A549 (cell line): ENCODE results near the gene ADK. TPM values are rescaled to one million over a fixed set of nuclear protein-coding genes. Genes with fewer than 3 reads are reported as not detected.

Experiments
- ATAC-seq, 2 experiments: fragments of 200-7000 bp in 1 of 2; fragments of >200 bp in 1 of 2; cut with Nextera tagmentation in 1 of 2; cut with Tn5 transposase in 1 of 2; 3 replicates each; pipeline versions ENCODE4 v1.8.0 to v1.9.1; 2018 to 2020; ENCODE audit warnings: mild to moderate bottlenecking in 1 of 2, moderate library complexity in 1 of 2
- CTCF ChIA-PET: fragments of 300-600 bp; sonication (Branson Sonifier 250); formaldehyde crosslinking; extraction: SDS; loops from one replicate; lab custom pipeline; 2021; ENCODE audit warnings: antibody characterized with exemption, inconsistent platforms; lab: Yijun Ruan, JAX
- POLR2A ChIA-PET: fragments of 350-600 bp; formaldehyde crosslinking; extraction: SDS; loops from one replicate; lab custom pipeline; 2021; ENCODE audit warnings: antibody characterized with exemption, inconsistent platforms; lab: Yijun Ruan, JAX
- DNase-seq, 2 experiments: peaks; one replicate each; pipeline versions ENCODE4 v3.0.0 to v3.0.0-alpha.2; 2011 to 2016; ENCODE audit warnings: low read depth in 1 of 2, low spot score in 1 of 2
- FAIRE-seq: peaks from 2 replicates; lab custom pipeline; 2011; peaks lifted over from hg19 to GRCh38; lab: Jason Lieb, UNC
- H3K27ac ChIP-seq, 2 experiments: fragments of >200 bp; sonication (Bioruptor Twin); formaldehyde crosslinking; 3 replicates each; pipeline ENCODE4 v1.5.1; 2016 to 2017
- H3K4me1 ChIP-seq: fragments of >200 bp; sonication (Bioruptor Twin); formaldehyde crosslinking; 3 replicates; pipeline ENCODE4 v1.6.1; 2016
- H3K4me2 ChIP-seq: fragments of >200 bp; sonication (Bioruptor Twin); formaldehyde crosslinking; 3 replicates; pipeline ENCODE4 v1.6.1; 2016
- H3K4me3 ChIP-seq: fragments of >200 bp; sonication (Bioruptor Twin); formaldehyde crosslinking; 3 replicates; pipeline ENCODE4 v1.5.1; 2016
- H3K9me3 ChIP-seq: fragments of >200 bp; sonication (Bioruptor Twin); formaldehyde crosslinking; 3 replicates; pipeline ENCODE4 v1.6.1; 2016
- ATOH8 ChIP-seq: fragments of 250-450 bp; sonication (Bioruptor Pico); IDR thresholded peaks from 2 replicates; pipeline ENCODE4 v1.5.0; 2020; ENCODE audit warnings: low read depth, mild to moderate bottlenecking, moderate library complexity
- BHLHE40 ChIP-seq: IDR thresholded peaks from 2 replicates; pipeline ENCODE4 v1.6.1; 2012; ENCODE audit warnings: low read depth, low read length, inconsistent platforms
- CTCF ChIP-seq: fragments of >200 bp; sonication (Bioruptor Twin); formaldehyde crosslinking; IDR thresholded peaks from 3 replicates; pipeline ENCODE4 v1.5.1; 2016
- EHF ChIP-seq: fragments of 250-450 bp; sonication (Bioruptor Pico); IDR thresholded peaks from 2 replicates; pipeline ENCODE4 v1.5.0; 2020; ENCODE audit warnings: mild to moderate bottlenecking
- ESRRA ChIP-seq: fragments of 150-350 bp; IDR thresholded peaks from 2 replicates; pipeline ENCODE4 v1.6.1; 2014; ENCODE audit warnings: mild to moderate bottlenecking, low read length, borderline replicate concordance
- FOSB ChIP-seq: fragments of 250-450 bp; sonication (Bioruptor Pico); IDR thresholded peaks from 2 replicates; pipeline ENCODE4 v1.5.0; 2020; ENCODE audit warnings: mild to moderate bottlenecking, moderate library complexity
- FOSL2 ChIP-seq, 2 experiments: fragments of 450-650 bp in 1 of 2; fragments of >200 bp in 1 of 2; sonication (Bioruptor Twin) in 1 of 2; formaldehyde crosslinking; IDR thresholded peaks; 2 replicates each; pipeline versions ENCODE4 v1.5.0 to v1.6.1; 2016 to 2020; ENCODE audit warnings: mild to moderate bottlenecking in 1 of 2, moderate library complexity in 1 of 2
- GATA3 ChIP-seq: IDR thresholded peaks from 2 replicates; pipeline ENCODE4 v1.6.1; 2012; ENCODE audit warnings: borderline replicate concordance
- HDAC2 ChIP-seq: fragments of 200-600 bp; sonication (generic); IDR thresholded peaks from 2 replicates; pipeline ENCODE4 v1.6.1; 2016
- HEYL ChIP-seq: fragments of 250-450 bp; sonication (Bioruptor Pico); IDR thresholded peaks from 2 replicates; pipeline ENCODE4 v1.8.0; 2021; ENCODE audit warnings: mild to moderate bottlenecking, moderate library complexity
- HOXB5 ChIP-seq: fragments of 250-450 bp; sonication (Bioruptor Pico); IDR thresholded peaks from 2 replicates; pipeline ENCODE4 v1.5.0; 2020; ENCODE audit warnings: mild to moderate bottlenecking, moderate library complexity
- KDM1A ChIP-seq: fragments of 200-600 bp; sonication (generic); IDR thresholded peaks from 2 replicates; pipeline ENCODE4 v1.6.1; 2016; ENCODE audit warnings: low read depth, mild to moderate bottlenecking
- MAFK ChIP-seq: fragments of 450-650 bp; IDR thresholded peaks from 2 replicates; pipeline ENCODE4 v1.6.1; 2014; ENCODE audit not compliant: partially characterized antibody
- NFE2L2 ChIP-seq: fragments of 150-350 bp; conservative IDR thresholded peaks from 2 replicates; pipeline ENCODE4 v1.6.1; 2014; ENCODE audit warnings: low read length
- POLR2AphosphoS2 ChIP-seq: conservative IDR thresholded peaks from 2 replicates; pipeline ENCODE4 v1.6.1; 2012; ENCODE audit warnings: low read length, improper control_type of control experiment, inconsistent platforms
- RARB ChIP-seq: fragments of 250-450 bp; sonication (Bioruptor Pico); IDR thresholded peaks from 2 replicates; pipeline ENCODE4 v1.8.0; 2021; ENCODE audit warnings: mild to moderate bottlenecking, moderate library complexity
- REST ChIP-seq: fragments of 200-600 bp; sonication (generic); IDR thresholded peaks from 2 replicates; pipeline ENCODE4 v1.6.1; 2016; ENCODE audit warnings: antibody characterized with exemption, mild to moderate bottlenecking, moderate library complexity
- SREBF2 ChIP-seq: fragments of 450-650 bp; IDR thresholded peaks from 2 replicates; pipeline ENCODE4 v1.6.1; 2014; ENCODE audit warnings: mild to moderate bottlenecking, moderate library complexity
- ZC3H11A ChIP-seq: fragments of 450-650 bp; IDR thresholded peaks from 2 replicates; pipeline ENCODE4 v1.6.1; 2014; ENCODE audit warnings: antibody characterized with exemption, mild to moderate bottlenecking
- WGBS: methylation state at CpG from one replicate; pipeline ENCODE4 v1.1.6; 2017; ENCODE audit errors: missing lambda C conversion rate; 5-methylcytosine and 5-hydroxymethylcytosine counted together
- polyA plus RNA-seq, 4 experiments: library from polyadenylated mRNA; depleted of rRNA in 3 of 4; stranded (reverse); fragments of >200 nt; fragmentation: RNase III in 1 of 4; extraction: RNeasy Plus Mini Kit Qiagen cat#74134 plus additional on column Dnase treatment in 1 of 4; gene quantifications; 2 replicates in 3 of 4; 3 replicates in 1 of 4; pipeline ENCODE4 v1.2.3, GENCODE V29; 2011 to 2017
- TF ChIP-seq, protein P1 (sequence below): fragments of 450-650 bp; IDR thresholded peaks from 2 replicates; pipeline ENCODE4 v1.6.1; 2014; ENCODE audit warnings: antibody characterized with exemption
- TF ChIP-seq, protein P2 (sequence below): IDR thresholded peaks from 2 replicates; pipeline ENCODE4 v1.6.1; 2012
- TF ChIP-seq, protein P3 (sequence below): fragments of >200 bp; sonication (Bioruptor Twin); formaldehyde crosslinking; IDR thresholded peaks from 2 replicates; pipeline ENCODE4 v1.6.1; 2016

Gene ADK
- polyA plus RNA-seq, 2 of the 4 experiments (the other 2 are of a cell fraction): 35.8 to 40.7 TPM

DNA sequence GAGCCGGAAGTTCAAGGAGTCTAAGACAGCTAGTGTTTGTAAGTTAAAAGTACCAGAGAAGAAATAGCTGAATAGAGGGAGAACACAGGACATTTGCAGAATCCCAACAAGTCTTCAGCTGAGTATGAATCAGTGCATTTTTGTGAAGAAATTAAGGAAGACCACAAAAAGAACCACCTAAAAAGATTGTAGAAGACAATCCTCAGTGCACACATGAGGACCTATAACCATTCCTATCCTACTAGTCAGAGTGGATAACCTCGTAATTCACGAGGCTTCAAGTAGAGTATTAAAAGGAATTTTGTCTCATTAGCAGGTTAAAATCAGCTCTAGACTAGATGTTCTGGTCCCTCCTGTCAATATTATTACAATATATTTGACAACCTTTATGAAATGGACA lies 380.0 kb downstream of the ADK start:
- 90% methylated on average over 3 of the region's 3 CpGs for WGBS
- no peak overlapping the region for H3K4me3 ChIP-seq
- no peak overlapping the region for H3K4me2 ChIP-seq
- no peak overlapping the region for H3K27ac ChIP-seq
- FAIRE-seq: no peak
- no peaks in the 10 kb centered on the region for H3K9me3 ChIP-seq
- no peak for ATAC-seq
- no peak for DNase-seq
- ChIA-PET POLR2A (no interaction called here), CTCF (no interaction called here)
- TF ChIP-seq FOSB (CRISPR knock-in tag): no peak
- TF ChIP-seq KDM1A: no peak
- TF ChIP-seq, protein P1, sequence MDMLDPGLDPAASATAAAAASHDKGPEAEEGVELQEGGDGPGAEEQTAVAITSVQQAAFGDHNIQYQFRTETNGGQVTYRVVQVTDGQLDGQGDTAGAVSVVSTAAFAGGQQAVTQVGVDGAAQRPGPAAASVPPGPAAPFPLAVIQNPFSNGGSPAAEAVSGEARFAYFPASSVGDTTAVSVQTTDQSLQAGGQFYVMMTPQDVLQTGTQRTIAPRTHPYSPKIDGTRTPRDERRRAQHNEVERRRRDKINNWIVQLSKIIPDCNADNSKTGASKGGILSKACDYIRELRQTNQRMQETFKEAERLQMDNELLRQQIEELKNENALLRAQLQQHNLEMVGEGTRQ: no peak
- no peak for TF ChIP-seq HEYL
- TF ChIP-seq EHF (CRISPR knock-in tag): no peak
- TF ChIP-seq FOSL2 (IDR thresholded peaks at IDR 0.05): no peak
- TF ChIP-seq FOSL2 (CRISPR knock-in tag; IDR thresholded peaks at IDR 0.05): no peak
- no peaks in the 10 kb centered on the region for H3K4me1 ChIP-seq

DNA sequence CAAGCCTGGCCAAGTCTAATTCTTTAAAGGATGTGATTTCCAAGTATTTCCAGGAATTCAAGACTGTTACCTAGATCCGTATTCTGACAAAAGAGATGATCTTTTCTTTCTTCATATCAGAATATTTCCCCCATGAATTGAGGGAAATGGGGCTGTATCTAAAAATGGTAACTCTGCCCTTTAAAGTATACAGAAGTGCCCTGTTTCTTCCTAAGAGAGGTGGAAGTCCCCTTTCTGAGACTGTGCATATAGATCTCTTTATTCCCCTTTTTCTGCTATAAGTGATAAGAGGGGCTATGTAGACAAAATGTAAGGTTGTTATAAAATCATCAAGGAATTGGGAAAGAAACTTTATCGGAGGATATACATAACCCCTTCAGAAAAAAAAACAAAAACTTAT lies 388.3 kb downstream of the ADK start:
- Histone ChIP-seq H3K4me2 (no peak overlapping the region), H3K4me1 (no peaks in the 10 kb centered on the region), H3K27ac (no peak overlapping the region), H3K4me3 (no peak overlapping the region), H3K9me3 (no peaks in the 10 kb centered on the region)
- CTCF ChIA-PET: interaction anchor here (0.7 kb wide), 1 partner anchor 58 kb away, joined by 3 read pairs; no protein-coding TSS in a partner anchor
- no peak for ATAC-seq
- FAIRE-seq: no peak
- WGBS: 91% methylated on average over 2 of the region's 2 CpGs
- TF ChIP-seq, protein P2, sequence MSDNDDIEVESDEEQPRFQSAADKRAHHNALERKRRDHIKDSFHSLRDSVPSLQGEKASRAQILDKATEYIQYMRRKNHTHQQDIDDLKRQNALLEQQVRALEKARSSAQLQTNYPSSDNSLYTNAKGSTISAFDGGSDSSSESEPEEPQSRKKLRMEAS: no peak
- TF ChIP-seq ZC3H11A: no peak
- POLR2A ChIA-PET: no interaction called here
- DNase-seq: no peak

GRCh38 chr10:74541375-74541774 lies 390.4 kb downstream of the ADK start:
- no peak for ATAC-seq
- 94% methylated on average over 1 of the region's 1 CpG for whole genome bisulfite sequencing
- CTCF ChIA-PET: interaction anchor here (0.6 kb wide), 1 partner anchor 204 kb away, joined by 3 read pairs; no protein-coding TSS in a partner anchor
- H3K4me1 ChIP-seq: no peaks in the 10 kb centered on the region
- no peak for DNase-seq
- H3K27ac ChIP-seq: no peak overlapping the region
- no peak for FAIRE-seq
- H3K4me3 ChIP-seq: no peak overlapping the region
- POLR2A ChIA-PET: no interaction called here
- no peaks in the 10 kb centered on the region for H3K9me3 ChIP-seq
- H3K4me2 ChIP-seq: no peak overlapping the region
- no peak for TF ChIP-seq BHLHE40
- TF ChIP-seq CTCF: no peak
- no peak for TF ChIP-seq HDAC2
- no peak for TF ChIP-seq GATA3

- no peak overlapping the region for H3K4me3 ChIP-seq
- FAIRE-seq: peak; percentile 79
- WGBS: 62% methylated on average over 2 of the region's 2 CpGs
- no peak; a peak in 1 of 6 replicates for ATAC-seq
- H3K27ac ChIP-seq: no peak overlapping the region
- ChIA-PET POLR2A (no interaction called here), CTCF (interaction anchor here (0.6 kb wide), 1 partner anchor 13 kb away, joined by 3 read pairs; no protein-coding TSS in a partner anchor)
- no peak overlapping the region for H3K4me2 ChIP-seq
- no peaks in the 10 kb centered on the region for H3K9me3 ChIP-seq
- no peaks in the 10 kb centered on the region for H3K4me1 ChIP-seq
- peak in 1 of 2 experiments; percentile 16 for DNase-seq
- TF ChIP-seq ATOH8 (no peak), HOXB5 (no peak), MAFK (no peak), NFE2L2 (no peak), SREBF2 (no peak), CTCF (no peak), REST (no peak), ESRRA (no peak), POLR2AphosphoS2 (no peak), RARB (CRISPR knock-in tag) (no peak)
- TF ChIP-seq, protein P3, sequence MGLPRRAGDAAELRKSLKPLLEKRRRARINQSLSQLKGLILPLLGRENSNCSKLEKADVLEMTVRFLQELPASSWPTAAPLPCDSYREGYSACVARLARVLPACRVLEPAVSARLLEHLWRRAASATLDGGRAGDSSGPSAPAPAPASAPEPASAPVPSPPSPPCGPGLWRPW: no peak
These were observed 391.1 kb downstream of the ADK start for GRCh38 chr10:74542077-74542476.
